CD4-positive, alpha-beta T cell treated with Interleukin-15 for 1 hour (primary cell): ENCODE results near the gene PKHD1.

Experiments
- DNase-seq: peaks from one replicate; pipeline ENCODE4 v3.0.0-alpha.2; 2020

The PKHD1 gene

GRCh38 chr6:52042141-52042885, 45.1 kb downstream of the PKHD1 start:
- DNase-seq = no peak

- no peak for DNase-seq
Measured at GRCh38 chr6:52041134-52041533, 46.3 kb downstream of the PKHD1 start.

DNA sequence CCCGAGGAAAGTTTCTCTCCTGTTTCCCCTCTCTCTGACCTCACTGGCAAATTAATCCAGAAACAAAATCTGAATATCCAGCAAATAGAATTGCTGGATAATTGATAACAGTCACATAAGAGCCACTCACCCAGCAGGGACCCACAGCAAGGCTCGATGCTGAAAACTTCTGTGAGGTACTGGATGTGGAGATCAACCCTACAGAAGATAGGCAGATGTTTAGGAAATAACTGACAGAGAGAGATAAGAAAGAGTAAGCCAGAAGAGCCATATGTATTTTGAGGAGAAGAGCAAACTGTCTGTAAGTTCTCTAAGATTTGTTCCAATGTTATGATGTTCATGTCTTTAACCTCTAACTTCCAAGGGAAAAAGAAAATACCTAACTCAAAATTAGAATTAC, 59.7 kb downstream of the PKHD1 start:
- no peak for DNase-seq

DNA sequence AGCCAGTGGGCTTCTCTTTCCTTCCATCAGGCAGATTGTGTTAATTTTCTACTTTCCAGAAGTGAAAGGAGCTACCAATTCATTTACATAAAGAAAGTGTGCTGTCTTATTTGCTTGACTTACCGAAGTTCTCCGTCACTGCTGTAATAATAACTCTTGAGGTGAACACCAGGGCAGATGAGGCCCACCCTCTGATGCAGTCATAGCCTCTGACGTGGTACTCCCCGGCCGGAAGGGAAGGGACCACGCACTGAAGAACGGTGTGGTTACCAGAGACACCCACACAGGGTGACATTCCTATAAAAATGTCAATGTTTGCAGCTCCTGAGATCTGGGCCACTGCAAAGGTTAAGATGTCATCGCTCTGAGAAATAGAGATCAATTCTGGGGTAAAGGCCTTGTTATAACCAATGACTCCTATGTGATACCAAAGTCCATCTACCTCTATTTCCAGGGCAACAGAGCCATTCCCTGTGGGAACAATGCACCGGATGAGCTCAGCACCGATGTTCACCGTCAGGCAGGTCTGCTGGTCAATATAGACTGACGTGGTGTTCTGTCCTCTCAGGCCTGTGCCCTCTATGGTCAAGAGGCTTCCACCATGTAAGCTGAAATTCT, 62.9 kb downstream of the PKHD1 start:
- DNase-seq = no peak

GRCh38 chr6:52022675-52023074, 64.7 kb downstream of the PKHD1 start:
- no peak for DNase-seq

DNA sequence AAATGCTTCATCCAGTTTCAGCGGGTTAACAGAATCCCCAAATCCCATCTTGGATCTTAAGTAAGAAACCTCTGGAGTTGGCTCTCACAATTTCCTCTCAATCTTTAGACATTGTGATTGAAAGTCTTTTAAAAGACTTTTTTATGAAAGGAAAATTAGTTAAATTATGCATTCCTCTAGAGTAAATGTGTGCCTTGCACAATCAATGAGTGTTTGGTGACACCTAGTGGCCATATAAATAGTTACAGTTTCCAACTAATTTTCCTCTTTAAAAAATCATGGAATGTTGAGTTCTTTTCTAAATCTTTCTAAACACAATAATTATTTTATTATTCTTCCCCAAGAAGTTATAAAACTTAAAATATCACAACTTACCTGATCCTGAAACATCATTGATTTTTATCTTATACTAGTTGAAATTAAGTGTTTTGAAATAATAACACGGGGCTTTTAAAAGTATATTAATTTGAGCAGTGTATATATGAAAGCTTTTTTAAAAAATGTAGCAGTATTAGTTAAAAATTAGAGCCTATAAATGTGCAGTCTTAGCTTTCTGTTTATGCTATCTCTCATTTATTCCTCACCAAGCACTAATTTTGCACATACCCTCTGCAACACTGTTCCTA, 66.4 kb downstream of the PKHD1 start:
- no peak for DNase-seq

DNA sequence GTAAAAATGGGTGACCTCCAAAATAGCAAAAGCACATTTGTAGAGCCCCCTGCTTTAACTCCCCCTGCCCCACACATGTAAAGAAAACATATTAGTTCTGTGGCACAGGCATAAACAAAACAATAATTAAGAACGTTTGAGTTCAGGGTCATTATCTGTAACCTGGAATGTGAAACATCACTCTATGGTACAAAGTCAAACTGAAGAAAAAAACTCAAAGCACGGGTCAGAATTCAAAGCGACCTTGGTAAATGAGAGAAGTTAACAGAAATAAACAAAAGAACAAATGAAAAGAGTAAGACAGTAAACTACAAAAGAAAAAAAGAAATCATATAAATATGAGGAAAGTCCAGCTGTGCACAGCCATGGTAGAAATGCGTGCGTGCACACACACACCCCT, 67.5 kb downstream of the PKHD1 start:
- no peak for DNase-seq

- DNase-seq = no peak
Measured at GRCh38 chr6:52019092-52019491, 68.3 kb downstream of the PKHD1 start.

GRCh38 chr6:52016915-52017748, 70.3 kb downstream of the PKHD1 start:
- no peak for DNase-seq

GRCh38 chr6:52015953-52016352, 71.5 kb downstream of the PKHD1 start:
- no peak for DNase-seq

GRCh38 chr6:52014391-52014790, 73.0 kb downstream of the PKHD1 start:
- DNase-seq = no peak

GRCh38 chr6:52013035-52013434, 74.4 kb downstream of the PKHD1 start:
- no peak for DNase-seq

DNA sequence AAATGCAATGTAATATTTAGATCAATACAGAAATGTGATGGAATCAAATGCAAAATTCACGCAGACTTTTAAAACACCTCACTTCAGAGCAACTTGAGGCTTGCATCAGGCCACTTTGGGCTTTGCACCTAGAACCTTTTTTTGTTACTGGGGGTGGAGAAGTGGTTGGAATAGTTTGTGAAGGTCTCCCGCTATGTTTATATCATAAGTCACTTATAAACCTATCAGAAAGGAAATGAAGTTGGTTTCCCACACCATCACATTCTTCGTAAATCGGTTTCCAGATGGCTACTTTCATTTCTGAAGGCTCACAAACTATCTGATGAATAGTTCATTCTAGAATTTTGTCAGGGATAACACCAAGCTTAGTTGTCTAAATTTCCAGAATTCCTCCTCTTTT, 74.8 kb downstream of the PKHD1 start:
- DNase-seq = no peak

- DNase-seq = no peak
Measured at GRCh38 chr6:52010806-52011205, 76.6 kb downstream of the PKHD1 start.

- no peak for DNase-seq
Measured at GRCh38 chr6:52010145-52010544, 77.3 kb downstream of the PKHD1 start.

- no peak for DNase-seq
Measured at GRCh38 chr6:52009466-52010140, 77.8 kb downstream of the PKHD1 start.

GRCh38 chr6:52000064-52000463, 87.3 kb downstream of the PKHD1 start:
- DNase-seq = no peak

DNA sequence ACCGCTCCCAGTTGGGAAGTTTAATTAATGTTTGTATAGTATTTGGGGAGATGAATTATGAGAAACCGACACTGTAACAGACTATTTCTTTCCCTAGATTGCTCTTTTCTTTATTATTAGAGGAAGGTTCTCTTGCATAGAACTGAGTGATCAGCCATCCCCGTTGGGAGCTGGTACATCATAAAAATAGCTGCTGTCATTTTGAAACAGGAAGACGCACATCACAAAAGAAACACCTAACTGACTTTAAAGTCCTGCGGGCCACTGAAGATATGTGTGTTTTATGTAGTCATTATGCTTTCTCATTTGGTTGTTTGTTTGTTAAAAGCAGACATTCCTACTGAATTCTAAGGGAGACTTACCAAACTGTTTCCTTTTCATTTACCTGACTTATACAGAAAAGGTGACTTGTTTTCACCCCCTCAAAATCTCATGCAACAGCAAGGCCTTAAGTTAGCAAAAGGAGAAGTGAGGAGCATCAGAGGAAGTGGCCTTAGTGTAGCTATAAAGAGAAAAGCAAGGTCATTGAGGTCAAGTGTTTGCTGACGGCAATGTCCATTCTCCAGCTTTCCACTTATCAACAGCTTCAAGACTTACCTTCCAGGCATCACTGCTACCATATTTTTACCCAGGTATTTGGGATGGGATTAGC, 91.0 kb downstream of the PKHD1 start:
- no peak for DNase-seq

- DNase-seq = no peak
Measured at GRCh38 chr6:51995214-51995755, 92.1 kb downstream of the PKHD1 start.

DNA sequence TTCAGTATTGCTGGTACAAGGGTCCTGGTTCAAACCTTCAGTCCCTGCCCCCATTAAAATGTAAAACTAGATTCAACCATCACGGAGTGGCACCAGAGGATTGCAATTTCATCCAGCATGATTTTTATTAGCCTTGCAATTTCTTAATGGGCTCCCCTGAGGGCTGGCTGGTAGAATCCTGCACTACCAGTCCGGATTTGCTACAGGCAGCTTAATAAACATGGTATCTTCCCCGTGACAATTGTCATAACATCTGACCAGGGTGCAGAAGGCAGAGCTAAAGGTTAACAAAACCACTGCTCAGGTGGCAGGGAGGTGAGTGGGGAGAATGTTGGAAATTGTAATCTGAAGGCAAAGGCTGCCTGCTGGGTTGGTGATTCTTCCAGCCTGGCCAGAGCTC, 94.5 kb downstream of the PKHD1 start:
- no peak for DNase-seq

GRCh38 chr6:51989789-51990188, 97.6 kb downstream of the PKHD1 start:
- no peak for DNase-seq

GRCh38 chr6:51986864-51987263, 100.5 kb downstream of the PKHD1 start:
- no peak for DNase-seq
